H1 (cell line): ENCODE measurements around the gene C2orf72. TPM values are rescaled to one million over a fixed set of nuclear protein-coding genes. Genes with fewer than 3 reads are reported as not detected.

Source experiments
- CTCF ChIA-PET: fragments of 300-600 bp; sonication (Branson Sonifier 250); formaldehyde crosslinking; loops from one replicate; lab custom pipeline; 2021; ENCODE audit not compliant: partially characterized antibody; lab: Charles Lee
- POLR2A ChIA-PET: fragments of 300-600 bp; sonication (Branson Sonifier 250); formaldehyde crosslinking; loops from one replicate; lab custom pipeline; 2021; ENCODE audit warnings: inconsistent platforms; ENCODE audit not compliant: partially characterized antibody; lab: Charles Lee
- DNase-seq, 2 experiments: peaks; one replicate each; pipeline versions ENCODE4 v3.0.0 to v3.0.0-alpha.2; 2010 to 2022; ENCODE audit warnings: low spot score in 2 of 2, low read depth in 1 of 2, mixed read lengths in 1 of 2
- FAIRE-seq: peaks from 2 replicates; lab custom pipeline; 2011; peaks lifted over from hg19 to GRCh38; lab: Jason Lieb, UNC
- H2AFZ ChIP-seq: 2 replicates; pipeline ENCODE4 v1.8.1; 2012; ENCODE audit warnings: low read length, inconsistent platforms
- H2AK5ac ChIP-seq: 2 replicates; pipeline ENCODE4 v1.6.1; 2013; ENCODE audit warnings: low read depth, low read length
- H2BK120ac ChIP-seq: replicated peaks from 2 replicates; pipeline ENCODE3; 2013; ENCODE audit warnings: low read depth, low read length, inconsistent platforms
- H2BK12ac ChIP-seq: 2 replicates; pipeline ENCODE4 v1.6.1; 2013; ENCODE audit warnings: low read depth, low read length
- H2BK15ac ChIP-seq: 2 replicates; pipeline ENCODE4 v1.6.1; 2013; ENCODE audit warnings: low read length
- H2BK20ac ChIP-seq: 2 replicates; pipeline ENCODE4 v1.6.1; 2013; ENCODE audit warnings: low read length
- H2BK5ac ChIP-seq: 2 replicates; pipeline ENCODE4 v1.6.1; 2013; ENCODE audit warnings: low read depth, low read length
- H3K14ac ChIP-seq: 2 replicates; pipeline ENCODE4 v1.6.1; 2013; ENCODE audit warnings: inconsistent platforms; ENCODE audit not compliant: insufficient read length
- H3K18ac ChIP-seq: 2 replicates; pipeline ENCODE4 v1.6.1; 2013; ENCODE audit warnings: low read length; ENCODE audit errors: extremely low read depth
- H3K23ac ChIP-seq: 2 replicates; pipeline ENCODE4 v1.6.1; 2013; ENCODE audit warnings: inconsistent platforms; ENCODE audit not compliant: insufficient read length
- H3K23me2 ChIP-seq: 2 replicates; pipeline ENCODE4 v1.6.1; 2013; ENCODE audit warnings: low read depth, low read length
- H3K27ac ChIP-seq: 2 replicates; pipeline ENCODE4 v1.6.1; 2011; ENCODE audit warnings: low read depth, low read length, inconsistent platforms
- H3K27me3 ChIP-seq, 4 experiments: replicated peaks in 1 of 4; 1 replicate in 1 of 4; 2 replicates in 3 of 4; pipeline versions ENCODE4 v1.6.1 to v1.8.1; 2011 to 2013; ENCODE audit warnings: low read length in 3 of 4, mild to moderate bottlenecking in 3 of 4, inconsistent platforms in 2 of 4, mixed read lengths in 2 of 4, moderate library complexity in 1 of 4; ENCODE audit not compliant: control insufficient read depth in 3 of 4, insufficient read depth in 3 of 4; ENCODE audit errors: extremely low read depth in 1 of 4
- H3K36me3 ChIP-seq, 4 experiments: 2 replicates each; pipeline versions ENCODE4 v1.6.1 to v1.8.1; 2011 to 2013; ENCODE audit warnings: mild to moderate bottlenecking in 4 of 4, low read length in 3 of 4, moderate library complexity in 2 of 4, control low read depth in 1 of 4, inconsistent platforms in 1 of 4; ENCODE audit not compliant: insufficient read depth in 4 of 4, control insufficient read depth in 2 of 4
- H3K4ac ChIP-seq: replicated peaks from 2 replicates; pipeline ENCODE3; 2013; ENCODE audit warnings: low read length, low read depth, mixed read lengths, inconsistent platforms; ENCODE audit not compliant: insufficient read length
- H3K4me1 ChIP-seq, 4 experiments: replicated peaks in 1 of 4; 1 replicate in 1 of 4; 2 replicates in 3 of 4; pipeline versions ENCODE4 v1.6.1 to v1.8.1; 2011 to 2013; ENCODE audit warnings: low read length in 3 of 4, inconsistent platforms in 2 of 4, mixed read lengths in 1 of 4; ENCODE audit not compliant: insufficient read depth in 4 of 4, control insufficient read depth in 3 of 4
- H3K4me2 ChIP-seq, 2 experiments: 2 replicates each; pipeline versions ENCODE4 v1.6.1 to v1.8.1; 2011 to 2013; ENCODE audit warnings: low read depth in 2 of 2, low read length in 2 of 2, control low read depth in 1 of 2, inconsistent platforms in 1 of 2, mild to moderate bottlenecking in 1 of 2; ENCODE audit not compliant: insufficient read depth in 1 of 2
- H3K4me3 ChIP-seq, 4 experiments: fragments of 200-600, 300-600 bp in 1 of 4; sonication (generic), shearing (Covaris generic), sonication (Bioruptor Twin) in 1 of 4; 2 replicates each; pipeline versions ENCODE4 v1.5.1 to v1.8.1; 2011 to 2016; ENCODE audit warnings: low read length in 4 of 4, low read depth in 3 of 4, control low read depth in 2 of 4, inconsistent platforms in 2 of 4, mild to moderate bottlenecking in 2 of 4, mixed read lengths in 1 of 4, moderate library complexity in 1 of 4; ENCODE audit not compliant: insufficient read depth in 2 of 4; ENCODE audit errors: extremely low read depth in 1 of 4
- H3K56ac ChIP-seq: replicated peaks from 2 replicates; pipeline ENCODE3; 2013; ENCODE audit warnings: low read depth, mild to moderate bottlenecking, mixed read lengths, low read length, inconsistent platforms; ENCODE audit not compliant: insufficient read length
- H3K79me1 ChIP-seq: 2 replicates; pipeline ENCODE4 v1.6.1; 2013; ENCODE audit warnings: low read depth, low read length, control low read depth
- H3K79me2 ChIP-seq, 2 experiments: 2 replicates each; pipeline versions ENCODE4 v1.6.1 to v1.8.1; 2012 to 2013; ENCODE audit warnings: low read length in 2 of 2, mild to moderate bottlenecking in 2 of 2, inconsistent platforms in 1 of 2; ENCODE audit not compliant: insufficient read depth in 2 of 2, control insufficient read depth in 1 of 2
- H3K9ac ChIP-seq, 4 experiments: replicated peaks in 1 of 4; 1 replicate in 1 of 4; 2 replicates in 3 of 4; pipeline versions ENCODE4 v1.6.1 to v1.8.1; 2011 to 2013; ENCODE audit warnings: low read depth in 3 of 4, low read length in 3 of 4, control low read depth in 2 of 4, mild to moderate bottlenecking in 2 of 4, moderate library complexity in 2 of 4, inconsistent platforms in 1 of 4; ENCODE audit errors: extremely low read depth in 1 of 4
- H3K9me3 ChIP-seq, 2 experiments: 2 replicates each; pipeline versions ENCODE4 v1.6.1 to v1.8.1; 2012 to 2013; ENCODE audit warnings: mild to moderate bottlenecking in 2 of 2, moderate library complexity in 2 of 2, control low read depth in 1 of 2, inconsistent platforms in 1 of 2, low read depth in 1 of 2, low read length in 1 of 2, mixed read lengths in 1 of 2; ENCODE audit not compliant: insufficient read depth in 2 of 2
- H4K20me1 ChIP-seq, 2 experiments: replicated peaks in 1 of 2; 2 replicates each; pipeline versions ENCODE3 to v1.8.1; 2011 to 2013; ENCODE audit warnings: inconsistent platforms in 2 of 2, low read length in 2 of 2, mild to moderate bottlenecking in 1 of 2; ENCODE audit not compliant: insufficient read depth in 2 of 2, control insufficient read depth in 1 of 2
- H4K5ac ChIP-seq: 2 replicates; pipeline ENCODE4 v1.6.1; 2013; ENCODE audit warnings: low read length, low read depth, mixed read lengths, inconsistent platforms; ENCODE audit not compliant: insufficient read length
- H4K8ac ChIP-seq: 2 replicates; pipeline ENCODE4 v1.8.0; 2013; ENCODE audit warnings: mild to moderate bottlenecking, moderate library complexity, low read length, inconsistent platforms; ENCODE audit not compliant: insufficient read depth; ENCODE audit errors: extremely low read depth
- H4K91ac ChIP-seq: replicated peaks from 2 replicates; pipeline ENCODE3; 2013; ENCODE audit warnings: low read length, mixed read lengths, inconsistent platforms; ENCODE audit not compliant: insufficient read length
- BRCA1 ChIP-seq: IDR thresholded peaks from 2 replicates; pipeline ENCODE4 v1.6.1; 2012; ENCODE audit warnings: low read depth, low read length, improper control_type of control experiment
- CBX5 ChIP-seq: fragments of 300-800, 300-1000 bp; sonication (generic); IDR thresholded peaks from 2 replicates; pipeline ENCODE4 v1.7.1; 2016; ENCODE audit warnings: antibody characterized with exemption, low read length, low read depth
- CTCF ChIP-seq, 3 experiments: IDR thresholded peaks; 1 replicate in 2 of 3; 2 replicates in 1 of 3; pipeline versions ENCODE4 v1.5.1 to v1.6.1; 2011; ENCODE audit warnings: low read length in 3 of 3, mild to moderate bottlenecking in 3 of 3, inconsistent platforms in 2 of 3, low read depth in 1 of 3, moderate library complexity in 1 of 3; ENCODE audit not compliant: insufficient read depth in 1 of 3; ENCODE audit errors: control extremely low read depth in 1 of 3
- JUND ChIP-seq: IDR thresholded peaks from 2 replicates; pipeline ENCODE4 v1.6.1; 2011; ENCODE audit warnings: mild to moderate bottlenecking, improper control_type of control experiment, low read length
- KDM1A ChIP-seq: fragments of 200-600, 300-600 bp; sonication (generic); IDR thresholded peaks from 2 replicates; pipeline ENCODE4 v1.7.1; 2016; ENCODE audit warnings: mild to moderate bottlenecking, low read length, borderline replicate concordance
- NRF1 ChIP-seq: IDR thresholded peaks from 2 replicates; pipeline ENCODE4 v1.6.1; 2011; ENCODE audit warnings: mild to moderate bottlenecking, low read depth, low read length, improper control_type of control experiment
- PHF8 ChIP-seq: fragments of 200-600 bp; sonication (generic); conservative IDR thresholded peaks from 2 replicates; pipeline ENCODE4 v1.7.1; 2012; ENCODE audit warnings: low read depth, mild to moderate bottlenecking, inconsistent platforms, low read length, moderate library complexity
- SIX5 ChIP-seq: IDR thresholded peaks from 2 replicates; pipeline ENCODE4 v1.6.1; 2011; ENCODE audit warnings: mild to moderate bottlenecking, low read depth, low read length
- SP2 ChIP-seq: IDR thresholded peaks from 2 replicates; pipeline ENCODE4 v1.6.1; 2012; ENCODE audit warnings: mild to moderate bottlenecking, low read length, inconsistent platforms
- SUZ12 ChIP-seq: fragments of 200-600 bp; sonication (generic); IDR thresholded peaks from 2 replicates; pipeline ENCODE4 v1.6.1; 2012; ENCODE audit warnings: mild to moderate bottlenecking, inconsistent platforms, low read length, moderate library complexity, mixed read lengths
- TAF1 ChIP-seq: IDR thresholded peaks from 2 replicates; pipeline ENCODE4 v1.6.1; 2011; ENCODE audit warnings: mild to moderate bottlenecking, low read depth, low read length
- ZNF274 ChIP-seq: IDR thresholded peaks from 2 replicates; pipeline ENCODE4 v1.7.0; 2012; ENCODE audit warnings: low read length, borderline replicate concordance; ENCODE audit errors: extremely low read depth
- WGBS, 2 experiments: shearing (Covaris generic) in 1 of 2; methylation state at CpG; one replicate each; pipeline versions ENCODE4 v1.1.6 to v1.1.7; 2013 to 2015; ENCODE audit warnings: low lambda C conversion rate in 2 of 2, mixed read lengths in 2 of 2, inconsistent platforms in 1 of 2, low coverage in 1 of 2, missing lambda C conversion rate in 1 of 2; ENCODE audit not compliant: insufficient replicate concordance in 2 of 2, insufficient coverage in 1 of 2, insufficient read length in 1 of 2; ENCODE audit errors: extremely low coverage in 1 of 2, missing lambda C conversion rate in 1 of 2; 5-methylcytosine and 5-hydroxymethylcytosine counted together
- polyA plus RNA-seq, 7 experiments: library from polyadenylated mRNA; depleted of rRNA in 3 of 7; stranded (reverse) in 5 of 7; unstranded in 2 of 7; fragments of >200 nt in 5 of 7; fragments of 200-250 nt in 2 of 7; gene quantifications; 1 replicate in 5 of 7; 2 replicates in 1 of 7; 4 replicates in 1 of 7; pipeline versions ENCODE4 v1.2.1 to v1.2.3, GENCODE V29; 2011 to 2013; ENCODE audit warnings: missing spikeins in 2 of 7, mixed read lengths in 2 of 7
- total RNA-seq: library from RNA; stranded (reverse); fragmentation: NEBNext Ultra II Directional; extraction: Animal tissue kit (Norgen Biotek cat#: 25700); gene quantifications from 2 replicates; pipeline ENCODE4 v1.2.1, GENCODE V29; 2021

Gene C2orf72
- total and polyA plus RNA-seq, 2 of the 8 experiments (the other 6 are each of a cell fraction or from before 2014, with no cell fraction given), result 1.1 to 1.7 TPM

GRCh38 chr2:231032575-231033140, 4.7 kb upstream of the C2orf72 start:
- no peak overlapping the region for H3K18ac ChIP-seq
- ChIA-PET CTCF (interaction anchor here (0.6 to 2.5 kb wide), 9 partner anchors 17 to 1771 kb away, joined by 3 to 10 read pairs (median 4); partner anchors contain the start of gene GPR55), POLR2A (interaction anchor here (1.1 kb wide), 1 partner anchor 10 kb away, joined by 3 read pairs; no protein-coding TSS in a partner anchor)
- H2BK5ac ChIP-seq, result no peak overlapping the region
- H3K9ac ChIP-seq, result no peak overlapping the region
- H3K14ac ChIP-seq, result no peak overlapping the region
- no peak overlapping the region for H3K56ac ChIP-seq
- WGBS, 2 experiments, result 76% methylated on average over 5 of the region's 5 CpGs; no CpG with 5 or more reads in 1 of the 2 experiments
- no peaks in the 10 kb centered on the region for H3K79me2 ChIP-seq
- no peak for FAIRE-seq
- H4K20me1 ChIP-seq, result no peaks in the 10 kb centered on the region
- no peak overlapping the region for H3K4me2 ChIP-seq
- DNase-seq, result no peak
- H4K91ac ChIP-seq, result no peak overlapping the region
- no peak overlapping the region for H2BK20ac ChIP-seq
- H2AFZ ChIP-seq, result no peak overlapping the region
- H2BK15ac ChIP-seq, result no peak overlapping the region
- no peak overlapping the region for H3K4me3 ChIP-seq
- no peak overlapping the region for H3K23ac ChIP-seq
- no peak overlapping the region for H4K5ac ChIP-seq
- H3K27me3 ChIP-seq, result peaks cover 14 to 15% (median 15%) of the 10 kb centered on the region in 4 experiments
- no peak overlapping the region for H3K4ac ChIP-seq
- no peaks in the 10 kb centered on the region for H3K79me1 ChIP-seq
- no peak overlapping the region for H3K27ac ChIP-seq
- no peak overlapping the region for H2BK120ac ChIP-seq
- H2BK12ac ChIP-seq, result no peak overlapping the region
- no peak overlapping the region for H2AK5ac ChIP-seq
- no peaks in the 10 kb centered on the region for H3K36me3 ChIP-seq
- H3K23me2 ChIP-seq, result no peaks in the 10 kb centered on the region; the same call in 1 of the 2 replicates
- H3K9me3 ChIP-seq, result no peaks in the 10 kb centered on the region
- no peak overlapping the region for H4K8ac ChIP-seq
- H3K4me1 ChIP-seq, result no peaks in the 10 kb centered on the region
- TF ChIP-seq SP2 (no peak), ZNF274 (no peak), NRF1 (no peak), CBX5 (no peak), TAF1 (no peak), PHF8 (no peak), SIX5 (no peak), BRCA1 (no peak), CTCF (IDR thresholded peaks at IDR 0.05; ENCODE audit: control extremely low read depth in 1 of 3, insufficient read depth in 1 of 3, low read depth in 1 of 3, low read length in 3 of 3) (no peak), JUND (no peak), KDM1A (no peak), SUZ12 (no peak)
